ENCODE measurements around the gene CRKL. TPM values are rescaled to one million over a fixed set of nuclear protein-coding genes. Genes with fewer than 3 reads are reported as not detected.
"Not testable (repeated sequence)": the region's sequence is repeated elsewhere in the genome, so short reads cannot be mapped to it uniquely, and the experiment has no call there.

CRKL gene
- total RNA-seq, 2 donors from 2014 or later: 70.0 to 84.9 TPM

DNA sequence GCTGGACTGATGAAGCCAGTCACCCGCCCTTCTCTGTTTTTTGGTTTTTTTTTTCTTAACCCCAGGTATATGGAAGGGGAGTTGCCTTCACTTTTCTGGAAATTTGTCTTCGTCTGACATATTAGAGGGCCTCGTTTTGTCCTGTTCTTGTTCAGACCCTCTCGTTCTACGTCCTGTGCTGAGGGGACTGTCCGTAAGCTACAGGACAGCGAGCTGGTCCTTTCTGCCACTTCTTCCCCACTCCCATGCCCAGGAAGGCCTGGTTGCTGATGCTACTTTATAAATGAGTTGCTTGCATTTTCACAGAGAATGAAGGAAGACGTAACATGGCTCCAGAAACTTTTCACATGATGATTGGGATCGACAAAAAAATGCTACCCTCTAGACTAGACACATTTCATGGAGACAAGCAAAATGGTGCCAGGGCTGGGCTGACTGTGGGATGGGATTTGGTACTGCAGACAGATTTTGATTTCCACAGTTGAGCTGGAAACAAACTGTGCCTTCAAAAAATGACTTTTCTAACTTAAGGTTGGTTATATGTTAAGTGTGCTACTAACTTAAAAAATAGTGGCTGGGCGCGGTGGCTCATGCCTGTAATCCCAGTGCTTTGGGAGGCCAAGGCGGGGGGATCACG, 27.2 kb upstream of the CRKL start:
- Mint-ChIP-seq H3K9me3 (no peaks in the 10 kb centered on the region), H3K27ac (no peak overlapping the region), H3K36me3 (peaks cover 0 to 5% of the 10 kb centered on the region in 2 donors)
- no peak for ATAC-seq
- no peak for DNase-seq (ENCODE audit: low spot score in 2 of 2)

- Mint-ChIP-seq H3K36me3 (peaks cover 0 to 5% of the 10 kb centered on the region in 2 donors), H3K27ac (no peak overlapping the region)
- no peak for ATAC-seq
Measured at GRCh38 chr22:20890975-20891374, 26.2 kb upstream of the CRKL start.

GRCh38 chr22:20897737-20898136, 19.5 kb upstream of the CRKL start:
- not testable (repeated sequence) for DNase-seq (ENCODE audit: low spot score in 2 of 2); H3K36me3 Mint-ChIP-seq; H3K27ac Mint-ChIP-seq; H3K9me3 Mint-ChIP-seq; ATAC-seq

More at GRCh38 chr22:20890975-20891374, 26.2 kb upstream of the CRKL start:
- H3K9me3 Mint-ChIP-seq: no peaks in the 10 kb centered on the region
- no peak for DNase-seq (ENCODE audit: low spot score in 2 of 2)

- DNase-seq (ENCODE audit: low spot score in 2 of 2) (no peak), ATAC-seq (no peak)
- no peak overlapping the region for H3K27ac Mint-ChIP-seq
- H3K9me3 Mint-ChIP-seq: no peaks in the 10 kb centered on the region
- no peaks in the 10 kb centered on the region for H3K36me3 Mint-ChIP-seq
Measured at GRCh38 chr22:20899827-20900423, 17.3 kb upstream of the CRKL start.

- not testable (repeated sequence) for DNase-seq (ENCODE audit: low spot score in 2 of 2); ATAC-seq; H3K36me3 Mint-ChIP-seq; H3K27ac Mint-ChIP-seq; H3K9me3 Mint-ChIP-seq
Measured at GRCh38 chr22:20901093-20902033, 15.8 kb upstream of the CRKL start.

DNA sequence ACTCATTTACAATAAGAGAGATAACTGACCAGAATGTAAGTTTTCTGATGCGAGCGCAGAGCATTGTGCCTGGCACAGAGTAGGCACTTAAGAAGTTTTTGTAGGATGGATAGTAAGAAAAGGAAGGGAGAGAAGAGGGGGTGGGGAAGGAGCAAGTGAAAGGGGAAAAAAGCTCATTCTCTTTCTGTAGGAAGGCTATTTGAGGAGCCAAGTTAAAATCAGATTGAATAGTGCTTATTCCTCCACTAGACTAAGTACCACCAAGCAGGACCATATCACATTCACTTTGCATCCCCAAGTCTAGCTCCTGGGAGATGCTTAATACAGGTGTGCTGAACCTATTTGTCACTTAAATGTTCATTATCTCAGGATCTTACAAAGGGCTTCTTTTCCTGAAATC, 14.1 kb upstream of the CRKL start:
- DNase-seq (ENCODE audit: low spot score in 2 of 2): no peak
- ATAC-seq: no peak
- no peak overlapping the region for H3K27ac Mint-ChIP-seq
- H3K36me3 Mint-ChIP-seq: no peaks in the 10 kb centered on the region
- no peaks in the 10 kb centered on the region for H3K9me3 Mint-ChIP-seq

- H3K9me3 Mint-ChIP-seq: no peaks in the 10 kb centered on the region
- ATAC-seq: no peak
- no peak overlapping the region for H3K27ac Mint-ChIP-seq
- no peak for DNase-seq (ENCODE audit: low spot score in 2 of 2)
- H3K36me3 Mint-ChIP-seq: no peaks in the 10 kb centered on the region
Measured at GRCh38 chr22:20904008-20904979, 12.9 kb upstream of the CRKL start.

DNA sequence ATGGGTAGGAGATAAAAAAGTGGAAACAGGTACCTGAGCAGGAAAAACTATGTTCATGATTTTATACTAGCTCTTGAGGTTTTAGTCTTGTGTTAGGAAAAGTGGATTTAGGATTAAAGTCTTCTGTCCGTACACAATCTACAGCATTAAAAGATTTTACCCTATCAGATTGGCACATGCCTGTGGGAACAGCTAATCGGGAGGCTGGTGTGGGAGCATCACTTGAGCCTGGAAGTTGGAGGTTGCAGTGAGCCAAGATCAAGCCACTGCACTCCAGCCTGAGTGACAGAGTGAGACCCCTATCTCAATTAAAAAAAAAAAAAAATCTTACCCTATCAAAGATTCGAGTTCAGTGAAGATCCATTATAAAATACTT, 12.2 kb upstream of the CRKL start:
- Mint-ChIP-seq H3K9me3 (no peaks in the 10 kb centered on the region), H3K36me3 (no peaks in the 10 kb centered on the region), H3K27ac (no peak overlapping the region)
- DNase-seq (ENCODE audit: low spot score in 2 of 2) (no peak), ATAC-seq (no peak)

GRCh38 chr22:20905415-20906386, 11.5 kb upstream of the CRKL start:
- H3K36me3 Mint-ChIP-seq: no peaks in the 10 kb centered on the region
- no peak for DNase-seq (ENCODE audit: low spot score in 2 of 2)
- H3K27ac Mint-ChIP-seq: no peak overlapping the region
- no peak for ATAC-seq
- no peaks in the 10 kb centered on the region for H3K9me3 Mint-ChIP-seq

DNA sequence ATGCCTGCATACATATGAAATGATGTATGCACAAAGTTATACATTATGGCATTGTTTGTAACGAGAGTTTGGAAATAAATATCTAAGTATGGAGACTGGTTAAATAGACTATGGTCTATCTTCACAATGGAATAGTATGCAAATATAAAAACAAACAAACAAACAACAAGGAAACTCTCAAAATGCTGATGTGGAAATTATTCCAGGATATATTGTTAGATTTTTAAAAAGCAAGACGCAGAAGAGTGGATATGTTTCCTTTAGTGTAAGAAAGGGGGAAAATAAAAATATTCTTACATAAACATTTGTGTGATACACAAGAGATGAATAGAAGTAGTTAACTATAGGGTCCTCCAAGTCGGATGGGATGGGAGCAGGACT, 10.8 kb upstream of the CRKL start:
- no peaks in the 10 kb centered on the region for H3K9me3 Mint-ChIP-seq
- ATAC-seq (no peak), DNase-seq (ENCODE audit: low spot score in 2 of 2) (no peak)
- no peaks in the 10 kb centered on the region for H3K36me3 Mint-ChIP-seq
- no peak overlapping the region for H3K27ac Mint-ChIP-seq

DNA sequence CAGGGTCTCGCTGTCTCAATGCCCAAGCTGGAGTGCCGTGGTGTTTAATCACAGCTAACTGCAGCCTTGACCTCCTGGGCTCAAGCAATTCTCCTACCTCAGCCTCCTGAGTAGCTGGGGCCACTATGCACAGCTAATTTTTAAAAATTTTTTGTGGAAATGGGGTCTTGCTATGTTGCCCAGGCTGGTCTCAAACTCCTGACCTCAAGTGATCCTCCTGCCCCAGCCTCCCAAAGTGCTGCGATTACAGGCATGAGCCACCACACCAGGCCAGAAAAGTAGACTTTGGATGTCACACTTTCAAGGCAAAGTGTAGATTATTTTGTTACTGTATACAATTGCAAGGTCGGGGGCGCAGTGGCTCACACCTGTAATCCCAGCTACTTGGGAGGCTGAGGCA, 8.5 kb upstream of the CRKL start:
- H3K27ac Mint-ChIP-seq; H3K36me3 Mint-ChIP-seq; DNase-seq (ENCODE audit: low spot score in 2 of 2); H3K9me3 Mint-ChIP-seq; ATAC-seq: not testable (repeated sequence)

DNA sequence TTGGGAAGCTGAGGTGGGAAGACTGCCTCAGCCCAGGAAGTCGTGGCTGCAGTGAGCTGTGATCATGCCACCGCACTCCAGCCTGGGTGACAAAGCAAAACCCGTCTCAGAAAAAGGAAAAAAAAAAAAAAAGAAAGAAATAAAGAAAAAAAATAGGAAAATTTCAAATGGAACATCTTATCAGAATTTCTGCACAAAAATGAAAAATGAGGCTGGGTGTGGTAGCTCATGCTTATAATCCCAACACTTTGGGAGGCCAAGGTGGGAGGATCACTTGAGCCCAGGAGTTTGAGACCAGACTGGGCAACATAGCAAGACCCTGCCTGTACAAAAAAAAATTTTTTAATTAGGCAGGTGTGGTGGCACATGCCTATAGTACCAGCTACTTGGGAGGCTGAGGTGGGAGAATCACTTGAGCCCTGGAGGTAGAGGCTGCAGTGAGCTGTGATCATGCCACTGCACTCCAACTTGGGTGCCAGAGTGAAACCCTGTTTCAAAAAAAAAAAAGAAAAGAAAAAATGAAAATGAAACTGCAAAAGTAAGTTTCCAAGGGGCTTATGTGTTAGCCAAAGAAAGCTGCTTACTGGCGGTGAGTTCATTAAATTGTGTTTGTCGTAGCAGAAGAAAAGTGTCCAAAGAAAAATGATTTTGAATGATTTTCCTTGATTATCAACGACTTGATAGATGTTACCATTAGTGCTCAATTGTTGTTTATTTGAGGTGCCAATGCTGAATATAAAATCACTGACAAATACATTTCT, 7.5 kb upstream of the CRKL start:
- Mint-ChIP-seq H3K9me3 (no peaks in the 10 kb centered on the region), H3K36me3 (no peaks in the 10 kb centered on the region), H3K27ac (no peak overlapping the region)
- DNase-seq (ENCODE audit: low spot score in 2 of 2) (no peak), ATAC-seq (no peak)

DNA sequence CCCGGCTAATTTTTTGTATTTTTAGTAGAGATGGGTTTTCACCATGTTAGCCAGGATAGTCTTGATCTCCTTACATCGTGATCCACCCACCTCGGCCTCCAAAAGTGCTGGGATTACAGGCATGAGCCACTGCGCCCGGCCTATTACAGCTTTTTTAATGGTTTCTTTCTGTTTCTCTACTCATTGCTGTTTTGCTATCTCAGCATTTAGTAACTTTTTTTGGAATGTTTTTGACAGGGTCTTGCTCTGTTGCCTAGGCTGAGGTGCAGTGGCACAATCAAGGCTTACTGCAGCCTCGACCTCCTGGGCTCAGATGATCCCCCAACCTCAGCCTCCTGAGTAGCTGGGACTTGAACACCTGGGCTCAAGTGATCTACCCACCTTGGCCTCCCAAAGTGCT, 4.7 kb upstream of the CRKL start:
- ATAC-seq: no peak
- Mint-ChIP-seq H3K27ac (peak overlapping the region in 1 of 2 donors; percentile 48), H3K9me3 (no peaks in the 10 kb centered on the region), H3K36me3 (no peaks in the 10 kb centered on the region)
- DNase-seq (ENCODE audit: low spot score in 2 of 2): no peak

- ATAC-seq: no peak
- DNase-seq (ENCODE audit: low spot score in 2 of 2): no peak
- Mint-ChIP-seq H3K36me3 (peaks cover 20 to 23% of the 10 kb centered on the region in 2 donors), H3K9me3 (no peaks in the 10 kb centered on the region), H3K27ac (peak overlapping the region; percentile 92 to 94)
Measured at GRCh38 chr22:20918663-20919218, 1.5 kb downstream of the CRKL start.

- Mint-ChIP-seq H3K27ac (peak overlapping the region in 1 of 2 donors; percentile 94), H3K36me3 (peaks cover 20 to 23% of the 10 kb centered on the region in 2 donors), H3K9me3 (no peaks in the 10 kb centered on the region)
- no peak for ATAC-seq
- DNase-seq (ENCODE audit: low spot score in 2 of 2): no peak
Measured at GRCh38 chr22:20919718-20920117, 2.5 kb downstream of the CRKL start.
